ENCODE measurements around the gene CPED1. TPM values are rescaled to one million over a fixed set of nuclear protein-coding genes. Genes with fewer than 3 reads are reported as not detected.
A peak's percentile ranks its signal among the peaks of the same experiment; 100 is the strongest.

CPED1 gene
- 32.3 TPM for total RNA-seq

DNA sequence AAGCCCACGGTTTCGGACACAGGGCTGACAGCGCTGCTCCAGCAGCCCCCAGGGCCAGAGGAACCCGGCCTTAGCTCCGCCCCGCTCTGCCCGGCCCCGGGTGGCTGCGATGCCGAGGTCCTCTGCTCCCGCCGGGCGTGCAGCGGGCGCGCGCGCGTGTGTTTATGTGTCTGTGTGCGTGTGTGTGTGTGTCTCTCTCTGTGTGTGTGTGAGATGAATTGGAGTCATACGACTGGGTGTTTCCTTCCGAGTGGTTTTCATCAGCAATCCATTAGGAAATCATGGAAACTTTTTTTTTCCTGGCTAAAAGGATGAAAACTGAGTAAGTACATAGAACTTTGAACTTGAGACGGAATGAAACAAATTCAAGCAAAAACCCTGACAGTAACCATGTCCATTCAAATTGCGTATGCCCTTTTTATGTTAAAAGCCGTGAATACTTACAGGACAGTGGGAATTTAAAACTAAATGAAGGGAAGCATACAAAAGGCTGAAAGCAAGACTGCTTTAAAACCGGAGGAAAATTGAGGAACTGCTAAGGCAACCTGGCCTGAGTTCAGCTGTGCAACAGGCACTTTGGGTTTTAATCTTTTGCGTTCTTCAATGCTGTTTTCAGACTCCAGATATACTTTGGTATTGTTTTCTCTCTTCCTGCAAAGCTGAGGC lies at the start of gene CPED1:
CPED1 (plus strand) TSS at position 121 of the 666 bp plus-strand sequence. CDS start 911 bp downstream, outside the sequence.
- peak; percentile 74 for DNase-seq

DNA sequence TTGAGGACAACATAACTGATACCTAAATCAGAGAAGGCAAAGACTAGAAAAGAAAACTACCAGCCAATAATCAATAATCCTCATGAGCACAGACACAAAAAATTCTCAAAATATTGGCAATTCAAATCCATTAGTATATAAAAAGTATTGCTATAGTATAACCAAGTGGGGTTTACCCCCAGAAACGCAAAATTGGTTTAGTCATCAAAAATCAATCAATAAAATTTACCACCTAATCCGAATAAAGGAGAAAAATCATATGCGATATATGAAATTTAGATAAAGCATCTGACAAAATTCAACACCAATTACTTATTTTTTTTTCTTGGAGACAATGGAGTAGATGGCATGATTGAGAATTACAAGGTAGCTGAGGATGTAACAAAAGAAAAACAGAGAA lies 49.2 kb upstream of the CPED1 start:
- DNase-seq = no peak

DNA sequence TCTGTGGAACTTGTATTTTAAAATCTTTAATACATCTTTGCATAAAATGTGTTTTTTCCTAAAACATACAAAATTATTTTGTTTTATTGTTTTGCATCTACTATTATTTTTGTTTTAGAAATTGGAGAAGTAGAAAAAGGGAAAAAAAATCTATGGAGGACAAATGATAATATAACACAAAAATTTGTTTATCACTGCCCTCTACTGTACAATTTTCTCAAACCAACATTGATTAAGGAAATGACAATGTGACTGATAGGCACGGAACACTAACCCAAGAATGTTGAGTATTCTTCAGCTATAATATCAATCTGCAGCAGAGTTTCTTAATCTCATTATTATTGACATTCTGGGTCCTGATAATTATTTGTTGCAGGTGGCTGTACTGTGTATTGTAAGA lies 47.4 kb upstream of the CPED1 start:
- DNase-seq = peak; percentile 41

DNA sequence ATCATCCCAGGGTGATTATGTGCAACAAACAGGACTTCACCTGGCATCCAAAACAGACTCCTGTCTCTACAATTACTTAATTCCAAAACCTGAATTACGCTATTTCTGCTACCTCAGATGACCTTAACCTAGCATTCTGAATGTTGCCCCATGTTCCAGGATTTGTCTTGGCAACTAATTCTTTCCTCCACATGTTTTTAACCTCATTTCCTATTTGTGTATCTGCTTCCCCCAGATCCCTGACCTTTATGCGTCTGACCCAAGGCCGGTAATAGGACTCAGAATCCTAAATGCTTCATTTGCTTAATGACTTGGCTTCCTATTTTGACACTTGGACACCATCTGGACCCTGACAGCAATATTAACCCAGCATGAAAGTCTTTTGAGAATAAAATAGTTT lies 46.7 kb upstream of the CPED1 start:
- DNase-seq = no peak

DNA sequence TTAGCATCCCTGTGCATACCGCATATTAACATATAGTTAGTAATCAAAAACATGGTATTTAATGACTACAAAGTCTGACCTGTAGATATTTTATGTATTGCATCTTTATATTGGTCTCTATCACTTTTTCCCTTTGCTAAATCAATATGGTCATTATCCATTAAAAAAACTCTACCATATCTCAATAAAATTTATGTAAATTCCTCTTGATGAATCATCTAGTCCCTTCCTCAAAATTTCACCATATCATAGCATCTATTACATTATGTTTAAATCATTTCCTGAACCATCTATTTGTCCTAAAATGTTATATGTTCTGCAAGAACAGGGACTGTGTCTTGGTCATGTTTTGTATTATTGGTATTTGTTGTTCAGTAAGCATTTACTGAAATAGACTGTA lies 45.6 kb upstream of the CPED1 start:
- DNase-seq = no peak

DNA sequence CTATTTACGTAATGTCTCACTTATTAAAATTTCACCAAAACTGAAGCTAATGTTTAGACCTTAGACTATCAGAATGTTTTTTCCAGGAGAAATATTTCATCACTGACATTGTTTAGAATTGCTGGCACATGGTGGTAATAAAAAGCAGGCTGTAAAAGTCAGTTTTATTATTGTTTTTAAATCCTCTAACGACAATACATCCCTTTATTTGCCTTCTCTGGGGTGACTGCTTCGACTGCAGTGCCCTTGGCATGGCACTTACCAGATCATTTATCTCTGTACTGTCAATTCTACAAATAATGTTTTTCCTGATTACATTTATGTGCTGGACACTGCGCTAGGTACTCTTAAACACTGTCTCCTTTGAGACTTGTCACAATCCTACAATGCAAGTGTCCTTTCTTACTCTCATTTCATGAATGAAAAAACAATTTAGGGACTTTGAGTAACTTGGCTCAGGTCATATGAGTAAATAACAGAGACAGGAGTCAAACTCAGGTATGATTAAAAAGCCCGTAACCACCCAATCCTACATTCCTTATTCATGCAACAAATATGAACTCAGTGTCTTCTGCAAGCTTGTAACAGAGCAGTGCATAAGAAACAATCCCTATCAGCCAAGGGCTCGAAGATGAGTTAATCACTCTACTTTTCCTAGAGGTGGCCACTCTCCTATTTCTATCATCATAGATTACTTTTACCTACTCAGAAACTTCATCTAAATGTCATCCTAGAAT lies 43.5 kb upstream of the CPED1 start:
- no peak for DNase-seq

DNA sequence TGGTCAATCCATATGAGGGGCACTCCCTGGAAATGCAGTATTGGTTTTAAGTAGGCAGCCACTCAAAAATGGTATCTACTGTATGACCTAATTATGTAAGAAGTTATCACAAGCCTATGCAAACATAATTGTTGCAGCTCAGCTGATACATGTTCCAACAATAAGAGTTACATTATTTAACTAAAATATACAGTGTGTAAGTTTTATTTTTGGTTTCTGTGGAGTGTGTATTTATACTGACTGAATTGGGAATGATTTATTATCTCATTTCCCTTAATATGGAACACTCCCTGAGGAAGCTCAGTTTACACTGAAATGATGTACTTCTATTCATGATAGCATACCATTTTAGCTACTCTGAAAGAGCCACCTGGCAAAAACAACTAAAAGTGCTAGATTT lies 40.5 kb upstream of the CPED1 start:
- no peak for DNase-seq

DNA sequence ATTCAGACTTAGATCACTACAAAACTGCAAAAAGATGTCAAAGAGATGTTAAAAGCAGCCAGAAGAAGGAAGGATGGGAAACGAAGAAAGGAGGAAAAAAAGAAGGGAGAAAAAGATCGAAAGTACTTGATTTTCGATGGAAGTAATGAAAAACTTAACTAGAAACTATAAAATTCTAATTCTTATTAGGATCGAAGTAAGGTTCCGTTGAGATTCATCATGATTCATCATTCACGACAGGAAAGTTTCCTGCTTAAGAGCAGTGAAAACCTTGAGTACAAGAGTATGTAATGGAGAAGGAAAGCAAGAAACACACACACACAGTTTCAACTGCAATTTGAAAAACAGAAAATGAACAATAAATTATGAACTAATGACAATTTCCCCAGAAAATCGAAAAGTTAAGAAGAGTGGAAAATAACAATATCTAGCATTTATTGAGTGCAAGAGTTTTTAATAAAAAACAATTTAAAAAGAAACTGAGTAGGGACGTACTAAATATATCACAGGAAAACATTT lies 39.1 kb upstream of the CPED1 start:
- no peak for DNase-seq

DNA sequence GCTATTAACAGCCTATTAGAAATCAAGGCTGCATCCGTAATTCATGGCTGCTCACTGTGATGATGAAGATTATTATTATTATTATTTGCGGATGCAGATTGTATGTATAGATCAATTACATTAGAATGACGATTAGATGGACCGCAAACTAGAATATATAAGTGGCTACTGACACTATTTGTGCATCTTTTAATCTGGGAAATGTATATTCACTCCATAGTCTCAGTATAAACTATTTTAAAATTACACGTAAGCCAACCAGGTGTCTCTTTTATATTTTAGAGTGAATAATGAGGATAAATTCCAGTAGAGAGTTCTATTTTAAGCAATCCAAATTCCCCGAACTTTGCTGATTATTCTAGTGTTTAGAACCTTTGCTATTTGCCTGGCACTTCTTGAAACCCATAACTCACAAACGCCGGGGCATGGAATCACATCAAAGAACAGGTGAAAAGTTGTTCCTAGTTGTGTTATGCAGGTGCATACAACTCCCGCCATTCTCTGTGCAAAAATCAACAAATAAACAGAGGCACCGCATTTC lies 38.4 kb upstream of the CPED1 start:
- no peak for DNase-seq

DNA sequence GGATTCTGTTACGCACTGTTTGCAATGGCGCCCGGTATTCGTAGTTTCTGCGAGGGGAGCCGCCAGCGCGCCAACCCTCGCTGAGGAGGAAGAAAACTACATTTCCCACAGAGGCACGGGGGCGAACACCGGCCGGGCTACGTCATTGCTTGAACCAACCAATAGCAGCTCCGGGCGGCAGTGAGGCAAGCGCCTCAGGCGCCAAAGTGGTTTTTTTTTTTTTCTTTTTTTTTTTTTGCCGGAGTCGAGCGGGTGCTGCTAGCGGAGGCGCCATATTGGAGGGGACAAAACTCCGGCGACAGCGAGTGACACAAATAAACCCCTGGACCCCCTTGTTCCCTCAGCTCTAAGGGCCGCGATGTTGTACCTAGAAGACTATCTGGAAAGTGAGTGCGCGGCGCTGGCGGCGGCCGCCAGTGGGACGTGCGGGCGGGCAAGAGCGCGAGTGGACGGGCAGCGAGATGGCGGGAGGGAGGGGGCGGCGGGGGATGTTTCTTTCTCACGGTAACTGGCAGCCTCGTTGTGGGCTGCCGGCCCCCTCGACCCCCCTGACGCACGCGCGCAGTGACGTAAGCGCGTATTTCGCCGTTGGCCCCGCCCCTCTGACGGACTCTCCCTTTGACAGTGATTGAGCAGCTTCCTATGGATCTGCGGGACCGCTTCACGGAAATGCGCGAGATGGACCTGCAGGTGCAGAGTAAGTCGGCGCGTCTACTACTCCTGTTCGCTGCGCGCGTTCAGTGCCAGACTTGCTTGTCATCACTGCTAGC lies 37.8 kb upstream of the CPED1 start, which contains the start of gene ING3:
ING3 (plus strand) TSS at position 239 of the 770 bp plus-strand sequence; CDS start at position 359, 120 bp downstream.
- peak; percentile 99 for DNase-seq

DNA sequence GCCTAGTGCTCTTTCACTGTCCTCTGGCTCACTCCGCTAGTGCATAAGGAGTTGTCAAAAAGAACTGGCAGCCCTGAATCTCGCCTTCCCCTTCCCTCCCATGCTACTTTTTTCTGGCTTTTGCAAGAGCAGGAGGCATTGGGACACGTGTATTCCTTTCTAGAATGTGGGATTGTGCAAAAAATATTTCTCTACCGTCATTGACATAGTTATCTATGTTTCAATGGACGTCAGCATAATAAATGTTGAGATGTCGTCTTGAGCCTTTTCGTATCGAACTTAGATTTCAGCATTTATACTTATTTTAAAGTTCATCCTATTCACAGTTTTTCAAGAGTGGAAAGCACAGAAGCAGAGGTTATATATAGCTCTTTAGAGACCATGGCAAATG lies 37.2 kb upstream of the CPED1 start:
- no peak for DNase-seq

DNA sequence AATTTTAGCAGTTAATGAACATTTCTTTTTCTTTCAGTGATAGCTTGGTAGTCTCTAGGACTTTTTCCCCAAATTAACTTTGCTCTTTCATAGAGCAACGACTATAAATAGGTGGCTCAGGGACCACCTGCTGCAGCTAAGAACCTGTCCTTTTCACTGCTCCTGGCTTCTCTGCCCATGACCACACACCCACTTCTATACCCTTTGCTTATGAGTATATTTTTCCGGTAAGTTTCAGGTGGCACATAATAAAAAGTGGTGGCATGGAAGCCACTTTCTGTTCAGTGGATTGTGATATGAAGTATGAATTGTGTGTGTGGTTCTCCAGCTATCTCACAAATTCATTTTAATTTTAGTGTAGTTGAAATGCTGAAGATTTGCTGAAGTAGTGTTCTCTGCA lies 36.7 kb upstream of the CPED1 start:
- peak; percentile 10 for DNase-seq

DNA sequence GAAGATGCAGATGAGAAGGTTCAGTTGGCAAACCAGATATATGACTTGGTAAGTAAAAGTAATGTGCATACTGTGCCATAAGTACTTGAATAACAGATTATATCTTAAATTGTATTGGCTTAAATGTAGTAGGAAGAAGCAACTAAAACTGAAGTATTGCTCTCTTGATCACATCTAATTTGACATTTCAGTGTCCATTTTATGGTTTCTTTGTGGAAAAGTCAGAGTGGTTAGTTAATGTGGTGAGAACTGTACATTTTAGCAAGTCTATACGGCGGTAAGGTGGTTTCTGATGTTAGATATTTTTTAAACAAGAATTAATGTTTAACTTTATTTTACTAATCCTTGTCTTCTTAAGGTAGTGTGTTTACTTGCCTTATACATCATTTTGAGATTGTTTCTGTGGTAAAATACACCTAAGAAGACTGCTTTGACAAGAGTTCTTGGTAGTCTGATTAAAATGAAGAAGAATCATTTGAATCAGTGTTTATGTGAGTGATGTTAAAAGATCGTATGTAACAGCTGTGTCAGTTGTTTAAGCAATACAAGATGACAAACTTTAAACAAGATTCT lies 32.8 kb upstream of the CPED1 start:
- no peak for DNase-seq

DNA sequence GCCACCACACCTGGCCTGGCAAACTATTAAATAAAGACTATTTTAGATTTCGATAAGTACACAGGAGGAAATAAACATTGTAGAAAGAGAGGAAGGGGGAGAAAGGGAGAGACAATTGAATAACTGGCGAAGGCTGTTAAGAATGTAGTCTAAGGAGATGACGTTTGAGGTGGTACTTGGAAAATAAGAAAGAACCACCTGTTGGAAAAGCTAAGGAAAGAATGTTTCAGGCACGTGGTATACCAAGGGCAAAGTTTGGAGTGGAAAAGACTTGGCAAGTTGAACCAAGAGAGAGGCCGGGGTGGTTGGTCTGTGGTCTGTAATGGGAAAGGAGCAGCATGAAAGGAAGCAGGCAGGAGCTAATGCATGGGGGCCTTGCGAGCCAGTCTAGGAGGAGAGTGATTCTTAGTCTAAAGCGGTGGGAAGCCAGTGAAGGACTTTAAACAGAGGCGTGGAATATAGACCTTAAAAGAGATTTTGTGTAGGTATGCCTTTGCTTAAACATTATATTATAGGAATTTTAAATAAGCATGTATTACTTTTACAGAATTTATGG lies 28.5 kb upstream of the CPED1 start:
- DNase-seq = no peak

DNA sequence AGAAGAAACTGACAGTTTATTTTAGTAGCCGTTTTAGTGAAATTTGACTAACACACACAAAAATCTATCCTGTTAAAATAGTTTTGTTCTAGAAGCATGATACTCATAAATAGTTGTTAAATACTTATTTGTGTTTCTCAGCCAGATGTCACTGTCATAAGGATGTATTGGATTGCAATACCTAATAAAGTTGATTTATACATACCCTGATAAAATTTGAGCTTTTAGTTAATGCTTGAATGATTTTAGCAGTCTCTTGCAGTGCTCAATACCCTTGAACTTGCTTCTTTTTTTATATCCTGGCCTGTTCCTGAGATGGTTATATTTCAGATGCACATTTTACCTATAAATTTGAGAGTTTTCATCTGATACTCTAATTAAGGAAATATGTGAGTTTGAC lies 27.8 kb upstream of the CPED1 start:
- DNase-seq = no peak

DNA sequence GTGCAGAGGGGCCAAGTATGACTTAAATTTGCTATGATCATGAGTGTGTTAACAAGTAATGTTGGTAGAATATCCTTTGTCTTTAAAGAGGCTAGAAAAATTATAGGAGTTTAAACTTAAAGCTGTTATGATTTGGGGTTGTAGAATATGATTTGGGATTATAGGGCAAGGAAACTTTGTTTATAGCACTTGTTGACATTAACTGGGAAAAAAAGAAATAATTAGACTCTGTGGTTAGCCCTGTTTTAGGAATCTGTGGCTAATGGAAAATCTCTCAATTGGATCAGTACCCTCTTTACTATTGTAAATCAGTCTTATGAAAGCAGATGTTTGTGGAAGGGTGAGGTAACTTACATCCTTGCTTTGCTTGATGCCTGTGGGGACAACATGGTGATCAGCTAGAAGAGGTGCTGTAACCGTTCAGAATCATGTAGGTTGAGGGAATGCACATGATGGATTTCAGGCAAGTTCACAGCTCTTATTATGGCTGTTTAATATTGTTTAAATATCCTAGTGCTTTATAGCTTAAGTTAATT lies 26.8 kb upstream of the CPED1 start:
- DNase-seq = no peak

DNA sequence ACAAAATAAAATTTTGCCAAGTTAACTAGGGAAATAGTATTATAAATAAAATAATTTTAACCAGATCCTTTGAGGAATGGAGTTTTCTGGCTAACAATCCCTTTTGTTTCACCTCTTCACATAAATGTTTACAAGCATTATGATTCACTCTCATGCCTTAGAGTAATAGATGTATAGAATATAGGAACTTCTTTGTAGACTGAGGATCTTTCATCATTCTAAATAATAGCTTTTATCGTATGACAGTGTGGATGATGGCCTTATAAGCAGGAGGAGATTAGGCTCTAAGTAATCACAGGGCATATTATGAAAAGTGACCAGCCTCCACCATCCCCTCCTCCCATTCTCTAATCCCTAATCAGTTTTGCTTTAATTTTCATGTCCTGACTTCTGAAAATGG lies 24.4 kb upstream of the CPED1 start:
- DNase-seq = no peak

DNA sequence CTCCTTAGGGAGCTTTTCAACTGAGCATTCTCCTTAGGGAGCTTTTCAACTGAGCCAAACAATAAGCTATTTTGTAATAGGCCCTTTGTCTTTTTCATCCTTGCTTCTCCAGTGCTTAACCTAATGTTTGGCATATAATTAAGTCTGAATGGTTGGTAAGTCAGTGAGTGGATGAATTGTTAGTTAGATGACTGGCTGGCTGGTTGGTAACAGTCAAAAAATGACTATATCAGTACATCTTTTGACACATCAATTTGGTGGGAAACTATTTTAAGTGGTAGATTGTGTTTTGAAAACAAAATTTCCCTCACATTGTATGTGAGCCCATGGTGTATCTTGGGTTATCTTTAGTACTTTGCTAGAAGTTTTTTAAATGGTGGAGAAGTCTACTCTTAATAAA lies 21.6 kb upstream of the CPED1 start:
- no peak for DNase-seq

DNA sequence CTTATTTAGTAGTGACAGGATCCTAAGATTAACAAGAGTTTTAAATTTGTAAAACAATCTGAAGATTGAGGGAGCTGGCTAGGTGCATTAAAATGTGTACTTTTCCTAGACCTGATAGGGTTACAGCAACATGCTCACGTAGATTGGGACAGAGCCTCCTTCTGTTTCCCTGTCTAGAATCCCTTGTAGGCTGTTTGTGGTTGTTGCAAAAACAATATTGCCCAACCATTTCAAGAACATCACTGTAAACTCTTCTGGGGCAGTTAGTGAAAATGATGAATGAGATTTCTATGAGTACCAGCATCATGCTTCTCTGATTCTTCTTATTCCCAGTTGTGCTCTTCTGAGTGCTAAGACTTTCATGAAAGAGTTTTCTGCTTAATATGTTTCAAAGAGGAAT lies 14.7 kb upstream of the CPED1 start:
- no peak for DNase-seq

DNA sequence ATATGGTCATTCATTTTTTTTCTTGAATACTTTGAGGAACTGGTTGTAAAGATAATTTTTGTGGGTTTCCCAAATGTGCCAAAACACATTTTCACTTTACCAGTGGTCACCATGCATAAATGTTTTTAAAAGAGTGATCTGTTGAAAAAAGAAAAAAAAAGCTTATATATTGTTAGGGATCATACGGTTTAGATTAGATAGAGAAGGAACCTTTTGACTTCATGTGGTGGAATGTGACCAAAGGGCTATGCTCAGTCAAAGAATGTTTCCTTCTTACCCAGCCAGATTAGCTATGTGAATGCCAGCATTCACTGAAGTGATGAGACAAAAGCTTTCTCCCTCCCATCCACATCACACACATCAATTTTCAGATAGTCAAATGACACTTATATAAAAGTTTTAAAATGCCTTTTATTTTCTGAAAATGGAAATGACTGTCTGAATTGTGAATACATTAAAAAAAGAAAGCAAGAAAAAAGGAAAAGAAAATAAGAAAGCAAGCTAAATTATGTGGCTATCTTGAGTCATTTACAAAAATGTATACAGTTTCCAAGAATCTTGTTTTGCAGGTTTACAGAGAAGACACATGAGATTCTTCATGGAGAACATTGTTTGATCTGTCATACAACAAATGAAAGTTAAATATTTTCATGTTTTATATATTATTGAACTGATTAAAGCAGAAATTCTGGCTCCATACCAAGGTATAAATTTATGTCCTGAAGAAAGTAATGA lies 8.6 kb upstream of the CPED1 start:
- no peak for DNase-seq

DNA sequence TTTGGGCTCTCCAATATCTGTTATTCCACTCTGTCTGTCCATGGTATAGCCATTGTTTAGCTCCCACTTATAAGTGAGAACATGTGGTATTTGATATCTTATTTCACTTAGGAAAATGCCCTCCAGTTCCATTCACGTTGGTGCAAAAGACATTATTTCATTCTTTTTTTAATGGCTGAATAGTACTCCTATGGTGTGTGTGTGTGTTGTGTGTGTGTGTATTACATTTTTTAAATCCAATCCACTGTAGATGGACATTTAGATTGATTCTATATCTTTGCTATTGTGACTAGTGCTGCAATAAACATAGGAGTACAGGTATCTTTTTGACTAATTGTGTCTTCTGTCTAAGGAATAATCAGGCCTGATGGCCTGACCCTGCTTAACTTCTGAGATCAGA lies 7.4 kb upstream of the CPED1 start:
- no peak for DNase-seq
